Thyroid gland (tissue), 4 donors: Measurements from ENCODE around the gene YIPF6.

Experiments
- CTCF ChIP-seq, 6 experiments: fragments of 200-600 bp in 3 of 6; fragments of 450-650 bp in 3 of 6; sonication (generic) in 3 of 6; IDR thresholded peaks; one replicate each; pipeline ENCODE4 v1.5.1; 2016 to 2019; ENCODE audit warnings: antibody characterized with exemption in 6 of 6, mild to moderate bottlenecking in 2 of 6, inconsistent platforms in 1 of 6, moderate library complexity in 1 of 6
- POLR2A ChIP-seq, 2 donors: fragments of 450-650 bp; IDR thresholded peaks; one replicate each; pipeline ENCODE4 v1.6.1; 2017; ENCODE audit warnings: antibody characterized with exemption in 2 of 2, mild to moderate bottlenecking in 2 of 2, moderate library complexity in 1 of 2

GRCh38 chrX:68454476-68455150 is 44.2 kb upstream of the YIPF6 start:
- no peak for TF ChIP-seq CTCF (IDR thresholded peaks at IDR 0.05)
- no peak for TF ChIP-seq POLR2A (IDR thresholded peaks at IDR 0.05)
